Measurements from ENCODE around the gene TMEM116. TPM values are rescaled to one million over a fixed set of nuclear protein-coding genes. Genes with fewer than 3 reads are reported as not detected.

The TMEM116 gene
- total RNA-seq, 2 experiments from 2014 or later, result 12.7 to 12.8 TPM

GRCh38 chr12:112031472-112031871 is 18.5 kb upstream of the TMEM116 start:
- Mint-ChIP-seq H3K9me3 (no peaks in the 10 kb centered on the region), H3K27me3 (no peaks in the 10 kb centered on the region), H3K27ac (peak overlapping the region; percentile 34), H3K4me3 (no peak overlapping the region), H3K36me3 (ENCODE audit: low read depth) (peaks cover 80% of the 10 kb centered on the region), H3K4me1 (ENCODE audit: low read depth) (peaks cover 25% of the 10 kb centered on the region)
- Histone ChIP-seq H3K9me3 (ENCODE audit: control insufficient read depth in 1 of 2, insufficient read depth in 1 of 2, low read length in 2 of 2) (no peaks in the 10 kb centered on the region), H3K36me3 (ENCODE audit: insufficient read depth, low read length) (peaks cover 60% of the 10 kb centered on the region), H3K27me3 (ENCODE audit: control insufficient read depth in 1 of 2, insufficient read depth in 2 of 2, low read length in 2 of 2) (no peaks in the 10 kb centered on the region), H3K4me1 (ENCODE audit: insufficient read depth, low read length) (no peaks in the 10 kb centered on the region), H3K4me3 (ENCODE audit: low read length) (no peak overlapping the region), H3K27ac (ENCODE audit: low read depth in 1 of 2, low read length in 2 of 2) (no peak overlapping the region)
- ATAC-seq (ENCODE audit: poor library complexity), result no peak
- intact Hi-C loops (cut with DNase I, micrococcal nuclease), result no loop called here
- POLR2A ChIA-PET, result interaction anchor here (1.7 kb wide), 1 partner anchor 18 kb away, joined by 6 read pairs; the partner anchor contains the start of genes ERP29 and TMEM116
- CTCF ChIA-PET, result no interaction called here
- TF ChIP-seq, protein P1, sequence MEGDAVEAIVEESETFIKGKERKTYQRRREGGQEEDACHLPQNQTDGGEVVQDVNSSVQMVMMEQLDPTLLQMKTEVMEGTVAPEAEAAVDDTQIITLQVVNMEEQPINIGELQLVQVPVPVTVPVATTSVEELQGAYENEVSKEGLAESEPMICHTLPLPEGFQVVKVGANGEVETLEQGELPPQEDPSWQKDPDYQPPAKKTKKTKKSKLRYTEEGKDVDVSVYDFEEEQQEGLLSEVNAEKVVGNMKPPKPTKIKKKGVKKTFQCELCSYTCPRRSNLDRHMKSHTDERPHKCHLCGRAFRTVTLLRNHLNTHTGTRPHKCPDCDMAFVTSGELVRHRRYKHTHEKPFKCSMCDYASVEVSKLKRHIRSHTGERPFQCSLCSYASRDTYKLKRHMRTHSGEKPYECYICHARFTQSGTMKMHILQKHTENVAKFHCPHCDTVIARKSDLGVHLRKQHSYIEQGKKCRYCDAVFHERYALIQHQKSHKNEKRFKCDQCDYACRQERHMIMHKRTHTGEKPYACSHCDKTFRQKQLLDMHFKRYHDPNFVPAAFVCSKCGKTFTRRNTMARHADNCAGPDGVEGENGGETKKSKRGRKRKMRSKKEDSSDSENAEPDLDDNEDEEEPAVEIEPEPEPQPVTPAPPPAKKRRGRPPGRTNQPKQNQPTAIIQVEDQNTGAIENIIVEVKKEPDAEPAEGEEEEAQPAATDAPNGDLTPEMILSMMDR (IDR thresholded peaks at IDR 0.05), result no peak
- no peak for DNase-seq

GRCh38 chr12:112029301-112029700 is 16.3 kb upstream of the TMEM116 start:
- Histone ChIP-seq H3K4me3 (ENCODE audit: low read length) (no peak overlapping the region), H3K36me3 (ENCODE audit: insufficient read depth, low read length) (peaks cover 46% of the 10 kb centered on the region), H3K9me3 (ENCODE audit: control insufficient read depth in 1 of 2, insufficient read depth in 1 of 2, low read length in 2 of 2) (no peaks in the 10 kb centered on the region), H3K4me1 (ENCODE audit: insufficient read depth, low read length) (peaks cover 5% of the 10 kb centered on the region), H3K27ac (ENCODE audit: low read depth in 1 of 2, low read length in 2 of 2) (no peak overlapping the region), H3K27me3 (ENCODE audit: control insufficient read depth in 1 of 2, insufficient read depth in 2 of 2, low read length in 2 of 2) (no peaks in the 10 kb centered on the region)
- Mint-ChIP-seq H3K27ac (peak overlapping the region; percentile 65), H3K4me3 (no peak overlapping the region), H3K9me3 (no peaks in the 10 kb centered on the region), H3K27me3 (no peaks in the 10 kb centered on the region), H3K4me1 (ENCODE audit: low read depth) (peaks cover 33% of the 10 kb centered on the region), H3K36me3 (ENCODE audit: low read depth) (peaks cover 80% of the 10 kb centered on the region)
- ATAC-seq (ENCODE audit: poor library complexity) (no peak), DNase-seq (no peak)
- TF ChIP-seq, protein P1 (IDR thresholded peaks at IDR 0.05), result no peak
- CTCF ChIA-PET, result no interaction called here
- intact Hi-C loops (cut with DNase I, micrococcal nuclease), result no loop called here
- POLR2A ChIA-PET, result interaction anchor here (0.6 to 2.2 kb wide), 2 partner anchors 9 to 16 kb away, joined by 3 to 11 read pairs; partner anchors contain the start of genes ERP29 and TMEM116

GRCh38 chr12:112025808-112026375 is 12.9 kb upstream of the TMEM116 start:
- peak overlapping the region in 1 of 2 donors; percentile 2 for H3K27ac ChIP-seq (ENCODE audit: low read depth in 1 of 2, low read length in 2 of 2)
- no peak for ATAC-seq (ENCODE audit: poor library complexity)
- no peaks in the 10 kb centered on the region for H3K9me3 ChIP-seq (ENCODE audit: control insufficient read depth in 1 of 2, insufficient read depth in 1 of 2, low read length in 2 of 2)
- H3K36me3 Mint-ChIP-seq (ENCODE audit: low read depth), result peaks cover 85% of the 10 kb centered on the region
- peaks cover 31% of the 10 kb centered on the region for H3K4me1 Mint-ChIP-seq (ENCODE audit: low read depth)
- intact Hi-C loops (cut with DNase I, micrococcal nuclease), result no loop called here
- TF ChIP-seq, protein P1 (IDR thresholded peaks at IDR 0.05), result no peak
- no peak overlapping the region for H3K4me3 Mint-ChIP-seq
- ChIA-PET POLR2A (interaction anchor here (0.9 kb wide), 1 partner anchor 13 kb away, joined by 3 read pairs; the partner anchor contains the start of genes ERP29 and TMEM116), CTCF (interaction anchor here (1.1 kb wide), 1 partner anchor 12 kb away, joined by 5 read pairs; the partner anchor contains the start of genes ERP29 and TMEM116)
- peak in 1 of 14 experiments; percentile 9 for DNase-seq
- no peaks in the 10 kb centered on the region for H3K27me3 Mint-ChIP-seq
- peaks cover 57% of the 10 kb centered on the region for H3K36me3 ChIP-seq (ENCODE audit: insufficient read depth, low read length)
- H3K9me3 Mint-ChIP-seq, result no peaks in the 10 kb centered on the region
- H3K27me3 ChIP-seq (ENCODE audit: control insufficient read depth in 1 of 2, insufficient read depth in 2 of 2, low read length in 2 of 2), result no peaks in the 10 kb centered on the region
- peaks cover 5% of the 10 kb centered on the region for H3K4me1 ChIP-seq (ENCODE audit: insufficient read depth, low read length)
- H3K4me3 ChIP-seq (ENCODE audit: low read length), result no peak overlapping the region
- peak overlapping the region; percentile 67 for H3K27ac Mint-ChIP-seq
